Uterus (tissue), 2 donors: ENCODE data around the gene ZDHHC6.

Experiments used
- POLR2A ChIP-seq, 2 donors: fragments of 450-650 bp; IDR thresholded peaks; one replicate each; pipeline ENCODE4 v1.6.1; 2016; ENCODE audit warnings: antibody characterized with exemption in 2 of 2, mild to moderate bottlenecking in 1 of 2, moderate library complexity in 1 of 2
- TF ChIP-seq, protein P1 (sequence below), 4 experiments: fragments of 200-600 bp in 2 of 4; fragments of 450-650 bp in 2 of 4; sonication (generic) in 2 of 4; IDR thresholded peaks; one replicate each; pipeline ENCODE4 v1.5.1; 2016 to 2019; ENCODE audit warnings: antibody characterized with exemption in 4 of 4, mild to moderate bottlenecking in 2 of 4, moderate library complexity in 1 of 4

DNA sequence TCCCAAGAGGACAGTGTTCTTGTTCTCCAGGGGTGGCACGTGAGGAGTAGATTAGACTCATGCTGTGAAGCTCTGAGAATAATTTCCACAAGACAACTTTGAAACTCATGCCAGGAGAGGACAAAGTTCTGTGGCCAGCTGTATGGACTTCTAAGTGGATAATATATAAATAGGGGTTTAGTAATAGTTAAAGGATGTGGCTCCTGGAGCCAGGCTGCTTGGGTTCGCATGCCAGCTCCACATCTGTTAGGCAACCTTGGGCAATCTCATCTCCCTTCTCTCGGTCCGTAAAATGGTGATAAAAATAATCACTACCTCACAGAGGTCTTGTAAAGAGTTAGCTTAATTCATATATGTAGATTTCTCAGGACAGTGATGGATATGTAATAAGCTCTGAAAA, 37.0 kb downstream of the ZDHHC6 start:
- TF ChIP-seq, protein P1, sequence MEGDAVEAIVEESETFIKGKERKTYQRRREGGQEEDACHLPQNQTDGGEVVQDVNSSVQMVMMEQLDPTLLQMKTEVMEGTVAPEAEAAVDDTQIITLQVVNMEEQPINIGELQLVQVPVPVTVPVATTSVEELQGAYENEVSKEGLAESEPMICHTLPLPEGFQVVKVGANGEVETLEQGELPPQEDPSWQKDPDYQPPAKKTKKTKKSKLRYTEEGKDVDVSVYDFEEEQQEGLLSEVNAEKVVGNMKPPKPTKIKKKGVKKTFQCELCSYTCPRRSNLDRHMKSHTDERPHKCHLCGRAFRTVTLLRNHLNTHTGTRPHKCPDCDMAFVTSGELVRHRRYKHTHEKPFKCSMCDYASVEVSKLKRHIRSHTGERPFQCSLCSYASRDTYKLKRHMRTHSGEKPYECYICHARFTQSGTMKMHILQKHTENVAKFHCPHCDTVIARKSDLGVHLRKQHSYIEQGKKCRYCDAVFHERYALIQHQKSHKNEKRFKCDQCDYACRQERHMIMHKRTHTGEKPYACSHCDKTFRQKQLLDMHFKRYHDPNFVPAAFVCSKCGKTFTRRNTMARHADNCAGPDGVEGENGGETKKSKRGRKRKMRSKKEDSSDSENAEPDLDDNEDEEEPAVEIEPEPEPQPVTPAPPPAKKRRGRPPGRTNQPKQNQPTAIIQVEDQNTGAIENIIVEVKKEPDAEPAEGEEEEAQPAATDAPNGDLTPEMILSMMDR (IDR thresholded peaks at IDR 0.05), result no peak
- no peak for TF ChIP-seq POLR2A (IDR thresholded peaks at IDR 0.05)
